ENCODE results near the gene GPC6.
"Not testable (repeated sequence)": the region's sequence is repeated elsewhere in the genome, so short reads cannot be mapped to it uniquely, and the experiment has no call there.

GPC6 gene

DNA sequence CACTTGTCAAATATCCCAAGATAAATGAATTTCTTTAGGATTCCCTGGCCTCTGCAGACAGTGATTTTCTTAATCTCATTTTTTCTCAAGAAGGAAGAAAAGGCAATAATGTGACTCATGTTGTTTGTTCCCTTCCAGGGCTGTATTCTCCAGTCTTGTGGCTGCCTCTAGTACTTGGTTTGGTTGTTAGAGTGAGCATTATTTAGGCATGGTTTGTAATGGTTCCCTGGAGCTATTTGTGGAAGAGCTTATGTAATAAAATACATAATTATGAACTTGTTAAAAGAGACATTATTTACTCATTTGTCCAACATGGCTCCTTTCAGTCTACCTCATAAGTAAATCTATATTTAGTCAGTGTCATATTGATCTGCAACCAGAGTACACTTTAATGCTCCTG is 982.5 kb downstream of the GPC6 start:
- no peak for DNase-seq (ENCODE audit: low spot score)

DNA sequence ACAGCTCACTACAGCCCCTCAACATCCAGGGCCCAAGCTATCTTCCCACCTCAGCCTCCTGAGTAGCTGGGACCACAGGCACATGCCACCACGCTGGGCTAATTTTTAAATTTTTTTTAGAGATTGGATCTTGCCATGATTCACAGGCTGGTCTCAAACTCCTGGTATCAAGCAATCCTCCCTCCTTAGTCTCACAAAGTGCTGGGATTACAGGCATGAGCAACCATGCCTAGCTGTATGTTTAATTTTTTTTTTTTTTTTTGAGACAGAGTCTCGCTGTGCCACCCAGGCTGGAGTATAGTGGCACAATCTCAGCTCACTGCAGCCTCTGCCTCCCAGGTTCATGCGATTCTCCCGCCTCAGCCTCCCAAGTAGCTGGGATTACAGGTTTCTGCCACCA is 983.3 kb downstream of the GPC6 start:
- DNase-seq (ENCODE audit: low spot score): not testable (repeated sequence)

- no peak for DNase-seq (ENCODE audit: low spot score)
Measured at GRCh38 chr13:94210816-94211215, 984.2 kb downstream of the GPC6 start.

DNA sequence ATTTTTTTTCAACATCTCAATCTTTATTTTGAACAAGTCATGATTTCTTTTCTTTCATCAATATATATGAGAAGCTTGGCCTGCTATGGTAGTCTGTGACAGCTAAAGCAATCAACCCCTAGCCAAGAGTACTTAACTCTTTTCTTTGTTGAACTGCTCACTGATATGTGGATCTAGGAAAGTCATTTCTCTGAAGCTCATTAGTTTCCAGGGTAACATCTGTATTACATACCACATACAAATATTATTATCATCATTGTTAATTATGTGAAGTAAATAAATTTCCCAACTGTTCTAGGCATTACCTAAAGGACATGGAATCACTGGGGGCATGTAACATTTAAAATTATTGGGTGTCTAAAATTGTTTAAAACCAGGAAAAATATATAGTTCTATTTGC is 985.6 kb downstream of the GPC6 start:
- DNase-seq (ENCODE audit: low spot score): no peak

GRCh38 chr13:94214121-94214520 is 987.5 kb downstream of the GPC6 start:
- no peak for DNase-seq (ENCODE audit: low spot score)

DNA sequence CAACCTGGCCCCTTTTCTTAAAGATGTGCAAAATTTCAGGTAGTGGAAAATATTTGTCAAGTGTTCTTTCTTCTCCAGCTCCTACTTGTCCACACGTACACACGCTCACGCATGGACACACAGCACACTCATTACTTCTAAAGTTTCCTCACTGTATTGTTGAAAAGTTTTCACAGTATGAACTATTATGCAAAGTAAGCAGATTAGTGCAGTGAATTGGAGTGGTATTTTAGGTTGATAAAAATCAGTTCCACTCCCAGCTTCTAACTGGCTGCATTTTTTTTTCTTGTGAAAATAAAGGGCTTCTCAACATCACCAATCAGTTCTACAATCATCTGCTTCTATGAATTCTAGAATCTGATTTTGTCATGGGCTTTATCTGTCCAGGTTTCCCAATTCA is 988.4 kb downstream of the GPC6 start:
- no peak for DNase-seq (ENCODE audit: low spot score)

GRCh38 chr13:94216476-94216875 is 989.9 kb downstream of the GPC6 start:
- DNase-seq (ENCODE audit: low spot score): no peak

GRCh38 chr13:94217370-94217769 is 990.8 kb downstream of the GPC6 start:
- DNase-seq (ENCODE audit: low spot score): no peak

DNA sequence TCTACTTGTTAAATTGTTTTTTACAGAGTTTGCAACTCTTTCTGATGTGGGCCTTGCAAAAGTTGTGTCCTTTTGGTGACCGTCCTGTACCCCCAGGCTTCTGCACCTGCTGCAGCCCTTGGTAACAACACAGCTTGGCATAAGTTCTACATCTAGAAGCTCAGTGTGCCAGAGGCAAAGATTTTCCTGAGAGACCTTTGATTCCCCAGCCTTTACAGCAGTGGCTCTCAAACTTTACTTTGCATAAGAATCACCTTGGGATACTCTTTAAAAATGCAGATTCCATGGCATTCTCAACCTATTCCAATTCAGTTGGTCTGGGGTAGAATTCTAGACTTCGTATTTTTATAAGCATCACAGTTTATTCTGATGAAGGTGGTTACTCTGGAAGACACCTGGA is 991.9 kb downstream of the GPC6 start:
- DNase-seq (ENCODE audit: low spot score): no peak

DNA sequence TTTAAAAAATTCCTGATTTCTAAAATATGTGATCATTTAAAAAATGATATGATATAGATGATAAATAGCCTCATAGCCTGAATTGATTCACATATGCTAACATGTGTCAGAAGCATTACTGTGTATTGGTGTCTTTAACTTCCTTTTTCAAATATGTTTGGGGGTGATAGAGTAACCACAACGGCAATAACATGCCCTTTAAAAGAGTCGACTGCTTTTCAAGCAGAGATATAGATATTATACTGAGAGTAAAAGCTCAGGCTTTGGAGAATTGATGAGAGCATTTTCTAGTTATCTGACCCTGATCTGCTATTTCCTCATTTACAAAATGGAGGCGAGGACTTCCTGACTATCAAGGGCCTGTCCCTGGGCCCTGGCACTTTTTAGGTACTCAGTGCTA is 992.3 kb downstream of the GPC6 start:
- no peak for DNase-seq (ENCODE audit: low spot score)

- DNase-seq (ENCODE audit: low spot score): no peak
Measured at GRCh38 chr13:94224670-94225069, 998.1 kb downstream of the GPC6 start.

DNA sequence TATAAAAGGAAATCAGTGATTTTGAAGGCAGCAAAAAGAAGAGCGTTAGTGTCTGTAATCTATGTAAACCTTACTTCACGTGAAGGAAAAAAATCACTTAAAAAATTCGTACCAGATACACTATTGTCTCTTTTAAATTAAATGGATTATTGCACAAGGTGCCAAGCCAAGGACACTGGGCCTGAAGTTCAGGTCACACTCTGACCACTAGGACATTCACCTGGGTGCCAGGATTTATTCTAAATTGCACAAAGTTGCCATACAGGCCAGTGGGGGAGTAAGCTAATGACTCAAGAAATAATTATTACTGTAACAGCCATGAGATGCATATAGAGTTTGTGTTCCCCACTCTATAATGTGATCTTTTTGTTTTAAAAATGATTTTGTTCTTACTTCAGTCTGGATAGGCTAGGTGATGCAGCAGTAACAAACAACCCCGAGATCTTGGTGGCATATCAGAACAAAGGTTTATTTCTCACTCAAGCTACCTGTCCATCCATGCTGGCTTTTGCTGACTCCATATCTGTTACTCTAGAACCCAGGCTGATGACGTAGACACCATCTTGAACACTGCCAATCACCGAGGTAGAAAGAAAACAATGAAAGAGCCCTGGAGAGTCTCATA is 1000.8 kb downstream of the GPC6 start:
- DNase-seq (ENCODE audit: low spot score): no peak

DNA sequence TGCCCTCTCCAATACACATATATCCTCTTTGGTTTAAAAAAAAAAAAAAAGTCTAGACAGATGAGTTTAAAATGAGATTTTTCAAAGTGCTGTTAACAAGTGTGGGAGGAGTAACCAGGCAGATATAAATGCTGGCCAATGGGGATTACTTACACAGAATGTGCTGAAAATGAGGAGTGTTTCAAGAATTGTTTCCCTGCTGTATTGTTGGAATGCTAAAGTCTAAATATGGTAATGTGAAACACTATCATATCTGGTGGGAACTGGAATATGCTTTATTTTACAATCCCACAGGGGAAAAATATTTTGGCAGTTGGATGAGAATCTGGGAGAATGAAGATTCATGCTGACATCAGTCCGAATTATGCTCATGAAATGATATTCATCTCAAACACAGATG is 1002.2 kb downstream of the GPC6 start:
- no peak for DNase-seq (ENCODE audit: low spot score)

DNA sequence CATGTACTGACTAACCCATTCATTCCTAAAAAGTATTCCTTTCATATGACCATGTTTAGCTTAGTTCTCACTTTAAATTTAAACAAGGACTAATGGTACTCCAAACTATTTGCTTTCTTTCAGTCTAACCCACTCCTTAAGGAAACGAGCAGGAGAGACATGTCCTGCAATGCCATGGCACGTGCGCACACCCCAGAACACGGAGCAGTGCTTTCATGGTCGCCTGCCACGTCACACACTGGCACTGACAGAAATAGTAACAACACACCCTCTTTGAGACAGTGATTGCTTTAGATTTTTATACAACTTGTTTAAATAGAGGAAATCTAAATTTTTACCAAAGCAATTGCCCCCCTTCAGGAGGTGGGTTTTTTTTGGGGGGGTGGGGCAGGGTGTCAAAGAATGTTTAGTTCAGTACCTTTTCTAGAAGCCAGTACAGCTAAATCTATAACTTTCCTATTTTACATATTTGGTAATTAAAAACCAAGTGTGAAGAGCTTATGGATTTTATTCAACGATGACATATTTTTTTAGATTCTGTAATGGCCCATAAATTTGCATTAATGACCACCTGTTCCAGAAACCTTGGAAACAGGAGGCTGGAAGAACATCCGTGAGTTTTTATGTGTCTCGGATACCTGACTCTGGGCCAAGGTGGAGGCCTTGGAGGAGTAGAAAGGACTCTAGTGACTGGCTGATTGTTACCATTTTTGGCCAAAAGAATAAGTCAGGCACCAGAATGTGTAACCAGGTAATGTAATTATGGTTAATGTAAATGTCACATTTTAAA is 1005.7 kb downstream of the GPC6 start:
- DNase-seq (ENCODE audit: low spot score): no peak

- DNase-seq (ENCODE audit: low spot score): no peak
Measured at GRCh38 chr13:94232956-94233355, 1006.3 kb downstream of the GPC6 start.

DNA sequence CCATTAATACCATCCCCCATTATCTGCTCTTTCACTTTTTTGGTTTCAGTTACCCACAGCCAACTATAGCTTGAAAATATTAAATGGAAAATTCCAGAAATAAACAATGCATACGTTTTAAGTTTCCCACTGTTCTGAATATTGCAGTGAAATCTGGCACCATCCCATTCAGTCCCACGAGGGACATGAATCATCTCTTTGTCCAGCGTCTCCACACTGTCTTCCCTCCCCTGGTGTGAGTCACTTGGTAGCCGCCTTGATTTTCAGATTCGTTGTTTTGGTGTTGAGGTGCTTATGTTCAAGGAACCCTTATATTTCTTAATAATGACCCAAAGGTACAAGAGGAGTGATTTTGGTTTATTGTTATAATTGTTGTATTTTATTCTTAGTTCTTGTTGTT is 1006.8 kb downstream of the GPC6 start:
- DNase-seq (ENCODE audit: low spot score): peak; percentile 64

DNA sequence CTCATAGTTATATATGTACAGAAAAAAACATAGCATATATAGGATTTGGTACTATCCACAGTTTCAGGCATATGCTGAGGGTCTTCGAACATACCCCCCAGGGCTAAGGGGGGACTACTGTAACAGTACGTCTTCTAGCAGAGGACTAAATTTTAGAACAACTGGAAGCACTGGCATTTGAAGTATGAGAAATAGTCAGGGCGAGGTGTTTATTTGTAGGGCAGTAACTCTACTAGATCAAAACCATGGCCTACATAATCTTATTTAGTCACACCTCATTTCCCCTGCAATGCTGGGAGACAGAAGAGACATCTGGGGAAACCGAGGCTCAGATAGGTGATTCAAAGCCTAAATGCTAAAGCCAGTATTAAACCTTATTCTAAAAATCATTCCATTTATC is 1007.2 kb downstream of the GPC6 start:
- no peak for DNase-seq (ENCODE audit: low spot score)

DNA sequence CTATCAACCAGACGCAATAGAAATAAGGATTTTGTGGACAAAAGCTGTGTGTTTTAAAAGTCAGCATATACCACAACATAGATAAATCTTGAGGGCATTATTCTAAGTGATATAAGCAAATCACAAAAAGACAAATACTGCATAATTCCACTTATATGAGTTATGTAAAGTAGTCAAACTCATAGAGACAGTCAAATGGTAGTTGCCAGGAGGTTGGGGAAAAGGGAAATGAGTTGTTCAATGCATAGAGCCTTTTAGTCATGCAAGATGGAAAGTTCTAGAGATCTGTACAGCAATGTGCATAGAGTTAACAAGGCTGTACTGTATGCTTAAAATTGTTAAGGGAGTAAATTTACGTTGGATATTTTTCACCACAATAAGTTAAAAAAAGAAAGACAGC is 1008.1 kb downstream of the GPC6 start:
- no peak for DNase-seq (ENCODE audit: low spot score)

DNA sequence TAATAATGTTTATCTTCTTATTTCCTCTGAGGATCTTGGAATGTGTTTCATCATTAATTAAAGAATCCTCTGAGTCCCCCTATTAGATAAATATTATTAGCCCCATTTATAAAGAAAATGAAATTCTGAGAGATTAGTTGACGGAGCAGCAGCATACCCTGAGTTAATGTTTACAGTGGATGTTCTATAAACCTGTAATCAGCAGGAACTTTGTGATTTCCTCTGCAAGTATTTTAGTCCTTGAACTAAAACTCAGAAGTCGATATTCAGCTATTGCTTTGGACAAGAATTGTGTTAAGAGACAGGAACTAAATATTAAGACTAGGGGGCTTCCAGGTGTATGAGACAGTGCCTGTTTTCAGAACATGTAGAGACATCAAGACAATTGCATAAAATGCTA is 1009.5 kb downstream of the GPC6 start:
- no peak for DNase-seq (ENCODE audit: low spot score)

- no peak for DNase-seq (ENCODE audit: low spot score)
Measured at GRCh38 chr13:94236872-94237271, 1010.3 kb downstream of the GPC6 start.

- no peak for DNase-seq (ENCODE audit: low spot score)
Measured at GRCh38 chr13:94239135-94239534, 1012.5 kb downstream of the GPC6 start.

GRCh38 chr13:94242554-94242953 is 1015.9 kb downstream of the GPC6 start:
- DNase-seq (ENCODE audit: low spot score): no peak

GRCh38 chr13:94243551-94243950 is 1016.9 kb downstream of the GPC6 start:
- no peak for DNase-seq (ENCODE audit: low spot score)

GRCh38 chr13:94246495-94246894 is 1019.9 kb downstream of the GPC6 start:
- DNase-seq (ENCODE audit: low spot score): no peak
